Left cardiac atrium (tissue), 4 donors: ENCODE measurements around the gene PLXNC1. TPM values are rescaled to one million over a fixed set of nuclear protein-coding genes. Genes with fewer than 3 reads are reported as not detected.

Experiments
- ATAC-seq, 2 donors: fragments of 200-7000 bp; cut with Tn5 transposase; one replicate each; pipeline ENCODE4 v1.9.1; 2020; ENCODE audit warnings: mild to moderate bottlenecking in 2 of 2, moderate library complexity in 2 of 2
- DNase-seq: peaks from one replicate; pipeline ENCODE4 v3.0.0-alpha.2; 2020
- intact Hi-C, 2 donors: fragments of 100-400 bp; cut with DNase I; formaldehyde crosslinking; loops; one replicate each; pipeline versions ENCODE4 v1.14.1 to v1.15.1; 2022 to 2023
- total RNA-seq, 2 donors: library from RNA; stranded (reverse); fragmentation: NEBNext Ultra II Directional; extraction: Animal tissue kit (Norgen Biotek cat#: 25700); gene quantifications; one replicate each; pipeline ENCODE4 v1.2.1, GENCODE V29; 2021
- donor health status: DM: no; HTN: yes; CAD: no.
- donor health status: DM: no; HTN: yes; CAD: no; lungs with severe emphysema.
- donor health status: DM: yes; HTN: yes; CAD: no.
- donor health status: Dilated cardiomyopathy.

Gene PLXNC1
- total RNA-seq, 2 donors from 2014 or later, result 3.2 to 4.1 TPM

GRCh38 chr12:94218233-94218632 lies 69.9 kb downstream of the PLXNC1 start:
- ATAC-seq (no peak), DNase-seq (no peak)
- intact Hi-C loops, result no loop called here

GRCh38 chr12:94219622-94220302 lies 71.4 kb downstream of the PLXNC1 start:
- intact Hi-C loops, result no loop called here

GRCh38 chr12:94220804-94221203 lies 72.4 kb downstream of the PLXNC1 start:
- intact Hi-C loops, result no loop called here
- no peak for ATAC-seq
- DNase-seq, result no peak

More at GRCh38 chr12:94219622-94220302, 71.4 kb downstream of the PLXNC1 start:
- ATAC-seq, result no peak
- no peak for DNase-seq

- DNase-seq (no peak), ATAC-seq (no peak)
- intact Hi-C loops, result no loop called here
Measured at GRCh38 chr12:94222351-94223084, 74.1 kb downstream of the PLXNC1 start.

- DNase-seq (no peak), ATAC-seq (no peak)
- intact Hi-C loops, result no loop called here
Measured at GRCh38 chr12:94223842-94224241, 75.5 kb downstream of the PLXNC1 start.

GRCh38 chr12:94225506-94225905 lies 77.1 kb downstream of the PLXNC1 start:
- DNase-seq (no peak), ATAC-seq (no peak)
- intact Hi-C loops, result no loop called here

- ATAC-seq, result no peak
- intact Hi-C loops, result no loop called here
- no peak for DNase-seq
Measured at GRCh38 chr12:94225947-94226630, 77.7 kb downstream of the PLXNC1 start.

GRCh38 chr12:94227066-94227465 lies 78.7 kb downstream of the PLXNC1 start:
- DNase-seq (no peak), ATAC-seq (no peak)
- intact Hi-C loops, result no loop called here

GRCh38 chr12:94228488-94228907 lies 80.1 kb downstream of the PLXNC1 start:
- ATAC-seq (no peak), DNase-seq (no peak)
- intact Hi-C loops, result no loop called here

GRCh38 chr12:94229902-94230301 lies 81.5 kb downstream of the PLXNC1 start:
- intact Hi-C loops, result no loop called here
- ATAC-seq, result no peak

GRCh38 chr12:94230357-94230905 lies 82.1 kb downstream of the PLXNC1 start:
- ATAC-seq (no peak), DNase-seq (no peak)
- intact Hi-C loops, result no loop called here

More at GRCh38 chr12:94229902-94230301, 81.5 kb downstream of the PLXNC1 start:
- DNase-seq, result no peak

GRCh38 chr12:94231709-94232108 lies 83.3 kb downstream of the PLXNC1 start:
- DNase-seq (no peak), ATAC-seq (no peak)
- intact Hi-C loops, result no loop called here

- DNase-seq, result no peak
- no peak for ATAC-seq
- intact Hi-C loops, result no loop called here
Measured at GRCh38 chr12:94235848-94236247, 87.5 kb downstream of the PLXNC1 start.

GRCh38 chr12:94239332-94239993 lies 91.1 kb downstream of the PLXNC1 start:
- DNase-seq (no peak), ATAC-seq (no peak)
- intact Hi-C loops, result no loop called here

GRCh38 chr12:94240171-94240570 lies 91.8 kb downstream of the PLXNC1 start:
- DNase-seq, result no peak
- ATAC-seq, result peak; percentile 19 to 47
- intact Hi-C loops, result no loop called here

GRCh38 chr12:94242901-94243300 lies 94.5 kb downstream of the PLXNC1 start:
- ATAC-seq, result peak in 1 of 2 donors; percentile 21
- intact Hi-C loops, result no loop called here
- DNase-seq, result peak; percentile 23

GRCh38 chr12:94244165-94245133 lies 96.1 kb downstream of the PLXNC1 start:
- ATAC-seq (peak; percentile 50 to 70), DNase-seq (no peak)
- intact Hi-C loops, result no loop called here
